NCI-H1694 (cell line): ENCODE measurements around the gene TMBIM6.
"Not testable (repeated sequence)": the region's sequence is repeated elsewhere in the genome, so short reads cannot be mapped to it uniquely, and the experiment has no call there.

ENCODE experiments used
- DNase-seq: peaks from one replicate; lab custom pipeline; 2025; lab: John Stamatoyannopoulos, UW

Gene TMBIM6

GRCh38 chr12:49777341-49777740, 36.0 kb downstream of the TMBIM6 start:
- no peak for DNase-seq

GRCh38 chr12:49777800-49778748, 36.7 kb downstream of the TMBIM6 start:
- peak; percentile 3 for DNase-seq

- no peak for DNase-seq
Measured at GRCh38 chr12:49779581-49779980, 38.2 kb downstream of the TMBIM6 start.

GRCh38 chr12:49780914-49781313, 39.6 kb downstream of the TMBIM6 start:
- DNase-seq, result not testable (repeated sequence)

- DNase-seq, result no peak
Measured at GRCh38 chr12:49783917-49784676, 42.7 kb downstream of the TMBIM6 start.

- no peak for DNase-seq
Measured at GRCh38 chr12:49784756-49785409, 43.5 kb downstream of the TMBIM6 start.

- no peak for DNase-seq
Measured at GRCh38 chr12:49787672-49788071, 46.3 kb downstream of the TMBIM6 start.

GRCh38 chr12:49789992-49790391, 48.6 kb downstream of the TMBIM6 start:
- DNase-seq, result no peak

GRCh38 chr12:49790741-49791555, 49.6 kb downstream of the TMBIM6 start:
- no peak for DNase-seq

GRCh38 chr12:49791700-49792099, 50.3 kb downstream of the TMBIM6 start:
- DNase-seq, result no peak

GRCh38 chr12:49792181-49792970, 51.0 kb downstream of the TMBIM6 start:
- DNase-seq, result no peak

GRCh38 chr12:49792976-49793580, 51.7 kb downstream of the TMBIM6 start:
- DNase-seq, result no peak

- no peak for DNase-seq
Measured at GRCh38 chr12:49793620-49794019, 52.3 kb downstream of the TMBIM6 start.

- no peak for DNase-seq
Measured at GRCh38 chr12:49794021-49794420, 52.7 kb downstream of the TMBIM6 start.

GRCh38 chr12:49794811-49795653, 53.7 kb downstream of the TMBIM6 start:
- DNase-seq, result no peak

- DNase-seq, result no peak
Measured at GRCh38 chr12:49795654-49796105, 54.3 kb downstream of the TMBIM6 start.

- DNase-seq, result no peak
Measured at GRCh38 chr12:49796155-49796554, 54.8 kb downstream of the TMBIM6 start.

GRCh38 chr12:49796606-49797448, 55.5 kb downstream of the TMBIM6 start:
- no peak for DNase-seq

GRCh38 chr12:49797449-49797776, 56.1 kb downstream of the TMBIM6 start:
- DNase-seq, result no peak
